HG02678 (cell line): ENCODE data around the gene EID2B.

Experiments
- ATAC-seq: cut with Tn5 transposase; IDR thresholded peaks from one replicate; pipeline ENCODE4 v1.9.1; 2021; ENCODE audit warnings: mild to moderate bottlenecking, moderate library complexity; ENCODE audit not compliant: unreplicated experiment

EID2B gene, protein sequence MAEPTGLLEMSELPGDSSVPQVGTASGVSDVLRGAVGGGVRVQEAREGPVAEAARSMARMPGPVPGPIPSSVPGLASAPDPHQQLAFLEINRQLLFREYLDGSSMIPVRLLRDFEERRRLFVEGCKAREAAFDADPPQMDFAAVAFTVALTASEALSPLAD

DNA sequence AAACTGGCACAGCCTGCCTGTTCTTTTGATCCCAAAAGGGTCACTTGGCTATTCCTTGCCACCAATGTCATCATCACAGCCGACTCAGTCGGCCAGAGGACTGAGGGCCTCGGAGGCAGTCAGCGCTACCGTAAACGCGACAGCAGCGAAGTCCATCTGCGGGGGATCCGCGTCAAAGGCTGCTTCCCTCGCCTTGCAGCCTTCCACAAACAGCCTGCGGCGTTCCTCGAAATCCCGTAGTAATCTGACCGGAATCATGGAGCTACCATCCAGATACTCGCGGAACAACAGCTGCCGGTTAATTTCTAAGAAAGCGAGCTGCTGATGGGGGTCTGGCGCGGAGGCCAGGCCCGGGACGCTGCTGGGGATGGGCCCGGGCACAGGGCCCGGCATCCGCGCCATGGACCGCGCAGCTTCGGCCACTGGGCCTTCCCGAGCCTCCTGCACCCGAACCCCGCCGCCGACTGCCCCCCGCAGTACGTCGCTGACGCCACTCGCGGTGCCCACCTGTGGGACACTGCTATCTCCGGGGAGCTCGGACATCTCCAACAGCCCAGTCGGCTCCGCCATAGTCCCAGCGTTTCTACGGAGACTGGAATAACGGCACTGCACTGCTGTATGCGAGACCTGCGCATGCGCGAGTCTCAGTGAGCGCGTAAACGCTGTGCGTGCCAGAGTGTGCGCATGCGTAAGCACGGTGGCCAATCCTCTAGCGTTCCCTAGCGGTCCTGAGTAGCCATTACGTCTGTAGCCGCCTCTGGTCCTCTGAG, at the start of gene EID2B:
EID2B (minus strand) TSS at position 620 of the 770 bp plus-strand sequence; CDS start at position 570, 50 bp downstream.
- ATAC-seq: peak; percentile 85

DNA sequence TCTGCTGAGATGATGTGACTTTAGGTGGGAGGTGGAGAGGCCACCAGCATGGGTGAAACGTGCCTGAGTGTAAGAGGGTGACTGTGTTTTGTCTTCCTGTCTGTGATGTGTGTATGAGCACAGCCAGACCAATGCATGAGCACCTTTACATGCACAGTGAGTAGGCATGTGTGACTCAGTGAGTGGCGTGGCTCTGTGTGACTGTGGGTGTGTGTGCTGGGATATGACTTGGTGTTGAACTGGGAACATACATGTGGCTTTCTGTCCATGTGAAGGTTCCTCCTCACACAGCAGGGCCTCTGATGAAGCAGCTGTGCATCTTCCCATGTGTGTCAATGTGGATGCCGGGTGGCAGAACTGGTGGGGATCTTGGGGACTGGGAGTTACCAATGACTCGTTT, 49.8 kb upstream of the EID2B start:
- ATAC-seq: no peak

DNA sequence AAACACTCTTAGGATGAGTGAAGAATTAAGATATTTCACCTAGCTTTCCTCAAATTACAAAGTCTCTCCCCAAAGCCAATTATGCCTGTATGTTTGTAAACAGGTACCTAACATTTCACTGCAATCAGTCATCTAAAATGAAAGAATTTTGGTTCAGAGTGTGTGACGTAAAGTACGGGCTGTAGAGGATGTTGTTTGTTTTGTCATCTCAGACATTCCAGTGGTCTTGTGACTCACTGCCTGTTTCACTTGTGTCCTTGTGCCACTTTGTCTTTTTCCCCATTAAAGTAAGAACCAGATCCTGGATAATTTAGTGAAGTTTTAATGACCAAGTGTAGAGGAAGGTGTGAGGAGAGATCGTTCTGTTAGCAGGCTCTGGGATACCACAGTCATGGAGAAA, 36.0 kb upstream of the EID2B start:
- no peak for ATAC-seq

DNA sequence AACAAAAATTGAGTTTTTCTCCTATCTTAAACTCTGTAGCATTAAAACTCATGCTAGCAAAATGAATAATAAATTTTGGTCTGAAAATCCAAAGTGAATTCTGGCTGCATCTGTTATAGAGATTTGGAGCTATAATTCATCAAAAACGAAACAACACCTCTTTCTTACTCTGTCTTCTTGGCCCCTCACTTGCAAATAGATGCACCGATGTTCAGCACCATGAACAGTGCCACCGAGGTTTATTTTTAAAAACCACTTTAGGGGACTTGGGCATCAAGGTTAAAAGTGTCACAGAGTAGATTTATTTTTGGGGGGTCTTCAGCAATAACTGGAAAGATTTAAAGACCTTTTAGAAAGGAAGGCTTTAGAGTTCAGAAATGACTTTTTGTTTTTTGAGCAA, 33.4 kb upstream of the EID2B start:
- no peak for ATAC-seq

DNA sequence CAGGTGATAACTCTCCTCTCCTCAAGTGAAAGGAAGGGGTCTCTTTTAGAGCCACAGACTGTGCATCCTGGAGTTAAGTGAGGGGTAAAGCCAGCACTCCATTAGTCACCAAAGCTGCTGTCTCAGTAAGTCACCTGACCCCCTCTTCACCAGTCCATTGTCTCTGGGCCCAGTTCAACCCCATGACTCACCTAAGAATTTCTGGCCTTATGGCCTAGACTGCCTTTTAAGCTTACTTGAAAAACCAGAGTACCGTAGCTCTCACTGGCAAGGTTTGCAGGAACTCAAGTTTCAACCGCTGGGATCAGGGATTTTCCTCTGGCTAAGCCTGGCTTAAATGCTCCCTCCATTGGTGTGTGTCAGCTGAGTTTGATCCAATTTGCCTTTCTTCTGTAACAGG, 30.8 kb upstream of the EID2B start:
- no peak for ATAC-seq

DNA sequence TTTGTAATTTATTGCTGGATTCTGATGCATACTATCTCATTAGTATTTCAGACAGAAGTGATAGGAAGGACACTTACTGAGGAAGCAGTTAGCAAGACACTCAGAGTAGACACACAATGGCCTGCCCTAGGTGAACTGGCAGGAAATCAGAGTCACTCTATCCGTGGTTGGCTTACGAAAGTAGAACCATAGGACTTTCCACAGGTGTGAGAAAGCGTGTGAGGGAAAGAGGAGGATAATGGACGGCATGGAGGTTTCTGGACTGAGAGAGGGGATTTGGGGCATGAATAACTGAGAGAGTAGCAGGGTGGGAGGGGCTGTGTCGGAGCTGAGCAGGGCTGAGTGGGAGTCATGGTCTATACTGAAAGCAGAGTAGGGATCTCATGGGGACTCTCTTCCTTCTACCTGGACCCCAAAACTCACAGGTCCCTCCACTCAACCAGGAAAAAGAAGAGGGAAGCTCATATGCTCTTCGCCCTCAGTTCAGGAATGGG, 26.0 kb upstream of the EID2B start:
- no peak for ATAC-seq

DNA sequence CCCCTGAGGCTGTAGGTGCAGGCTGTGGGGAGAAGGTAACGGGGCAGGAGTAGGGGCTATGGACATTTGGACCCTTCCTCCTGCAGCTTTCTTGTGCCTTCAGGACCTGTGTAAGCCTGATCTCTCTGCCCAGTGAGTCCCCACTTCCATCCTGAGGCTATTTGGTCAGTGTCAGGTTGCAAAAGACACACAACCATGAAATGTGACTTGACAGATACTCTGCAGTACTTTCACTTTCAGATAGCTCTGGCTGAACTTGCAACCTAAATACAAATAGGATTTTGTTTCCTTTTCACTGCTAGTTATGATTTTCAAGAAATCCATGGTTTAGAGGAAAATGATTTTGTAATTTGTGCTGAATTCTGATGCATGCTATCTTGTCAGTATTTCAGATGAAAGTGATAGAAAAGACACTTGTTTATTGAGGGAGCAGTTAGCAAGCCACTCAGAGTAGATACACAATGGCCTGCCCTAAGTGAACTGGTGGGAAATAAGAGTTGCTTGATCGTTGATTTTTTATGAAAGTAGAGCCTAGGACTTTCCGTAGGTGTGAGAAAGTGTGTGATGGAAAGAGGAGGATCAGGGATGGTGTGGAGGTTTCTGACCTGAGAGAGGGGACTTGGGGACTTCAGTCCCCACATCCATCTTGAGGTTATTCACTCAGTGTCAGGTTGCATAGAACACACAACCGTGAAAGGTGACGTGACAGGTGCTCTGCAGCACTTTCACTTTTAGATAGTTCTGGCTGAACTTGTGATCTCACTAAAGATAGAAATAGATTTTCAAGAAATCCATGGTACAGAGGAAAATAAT, 25.4 kb upstream of the EID2B start:
- ATAC-seq: no peak

DNA sequence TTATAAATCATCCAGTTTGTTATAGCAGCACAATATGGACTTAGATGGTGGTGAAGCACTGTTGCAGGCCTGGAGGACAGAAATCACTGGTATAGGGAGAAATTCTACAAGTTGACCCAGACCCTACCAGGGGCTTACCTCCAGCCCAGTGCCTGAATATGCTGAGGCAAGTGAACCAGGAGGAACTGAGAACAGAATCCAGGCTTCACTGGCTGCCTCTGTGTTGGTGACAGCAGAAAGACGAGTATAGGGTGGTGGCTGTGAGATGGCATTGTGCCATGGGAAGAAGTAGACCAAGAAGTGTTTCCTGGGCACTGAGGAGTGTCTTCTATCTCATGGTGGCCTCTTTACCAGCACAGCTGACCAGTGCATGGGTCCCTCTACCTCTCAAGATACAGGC, 23.2 kb upstream of the EID2B start:
- ATAC-seq: no peak

DNA sequence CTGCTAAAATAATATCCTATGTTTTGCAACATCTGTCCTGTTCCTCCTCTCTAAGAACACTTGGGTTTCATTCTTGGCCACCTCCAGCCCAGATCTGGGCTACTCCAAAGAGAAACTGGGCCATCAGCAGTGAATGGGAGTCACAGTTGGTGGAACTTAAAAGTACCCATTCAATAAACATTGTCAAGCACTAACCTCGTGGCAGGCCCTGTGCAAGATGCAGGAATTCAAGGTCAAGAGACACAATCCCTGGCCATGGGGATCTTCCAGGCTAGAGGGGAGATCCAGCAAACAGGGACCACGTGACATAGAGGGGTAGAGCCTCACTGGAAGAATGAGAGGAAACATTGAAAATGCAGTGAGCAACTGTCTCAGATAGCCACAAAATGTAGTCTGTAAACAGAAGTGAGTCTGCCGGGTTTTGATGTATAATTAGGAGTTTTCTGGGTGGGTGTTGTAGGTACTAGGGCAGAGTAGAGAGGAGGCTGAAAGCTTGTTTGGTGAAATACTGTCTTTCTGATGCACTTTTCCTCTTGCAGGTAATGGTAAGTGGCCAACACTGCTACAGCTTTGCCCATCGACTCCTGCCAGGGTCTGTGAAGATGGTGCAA, 22.2 kb upstream of the EID2B start:
- ATAC-seq: no peak

DNA sequence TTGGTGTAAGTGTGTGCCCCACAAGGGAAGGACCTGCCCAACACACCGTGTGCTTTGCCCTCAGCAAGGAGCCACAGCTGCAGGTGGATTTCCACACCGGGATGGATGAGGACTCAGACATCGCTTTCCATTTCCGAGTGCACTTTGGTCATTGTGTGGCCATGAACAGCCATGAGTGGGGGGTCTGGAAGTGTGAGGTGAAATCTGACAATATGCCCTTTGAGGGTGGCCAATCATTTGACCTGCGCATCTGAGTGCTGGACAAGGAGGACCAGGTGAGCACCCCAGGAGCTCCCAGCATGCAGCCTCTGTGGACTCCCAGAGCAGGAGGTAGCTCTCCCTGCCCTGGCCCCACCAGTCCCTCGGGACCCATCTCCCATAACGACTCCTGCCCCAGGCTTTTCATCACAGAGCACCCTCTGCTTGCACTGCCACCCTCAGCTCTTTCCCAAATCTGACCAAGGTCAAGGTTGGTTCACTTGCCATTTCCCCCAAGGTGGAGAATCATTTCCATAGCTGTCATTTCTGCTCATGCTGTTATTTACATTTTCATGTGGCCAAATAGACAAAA, 20.5 kb upstream of the EID2B start:
- no peak for ATAC-seq

DNA sequence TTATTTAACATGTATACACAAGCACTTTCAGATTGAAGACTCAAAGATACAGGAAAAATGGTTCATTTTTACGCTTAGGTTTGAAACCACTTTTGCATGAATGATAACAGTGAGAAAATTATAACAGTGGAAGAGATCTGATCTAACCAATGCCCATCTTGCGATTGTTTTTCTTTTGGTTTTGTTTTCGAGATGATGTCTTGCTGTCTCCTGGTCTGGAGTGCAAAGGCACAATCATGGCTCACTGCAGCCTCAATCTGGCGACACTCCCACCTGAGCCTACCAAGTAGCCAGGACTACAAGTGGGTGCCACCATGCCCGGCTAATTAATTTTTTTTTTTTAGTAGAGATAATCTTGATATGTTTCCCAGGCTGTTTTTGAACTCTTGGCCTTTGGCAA, 17.5 kb upstream of the EID2B start:
- no peak for ATAC-seq

DNA sequence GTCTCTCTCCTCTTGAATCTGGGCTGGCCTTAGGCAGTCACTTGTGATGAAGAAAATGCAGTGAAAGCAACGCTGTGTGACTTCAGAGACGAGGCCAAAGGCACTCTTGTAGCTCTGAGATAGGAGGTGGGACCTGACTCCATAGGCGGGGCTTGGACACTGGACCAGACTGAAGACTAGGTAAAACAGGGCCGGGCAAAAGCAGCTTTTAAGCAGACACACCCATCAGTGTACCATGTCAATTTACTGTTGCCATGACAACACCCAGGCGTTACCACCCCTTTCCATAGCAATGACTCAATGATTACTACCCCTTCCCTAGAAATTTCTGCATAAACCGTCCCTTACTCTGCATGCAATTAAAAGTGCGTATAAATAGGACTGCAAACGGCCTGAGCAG, 13.9 kb upstream of the EID2B start:
- ATAC-seq: no peak

DNA sequence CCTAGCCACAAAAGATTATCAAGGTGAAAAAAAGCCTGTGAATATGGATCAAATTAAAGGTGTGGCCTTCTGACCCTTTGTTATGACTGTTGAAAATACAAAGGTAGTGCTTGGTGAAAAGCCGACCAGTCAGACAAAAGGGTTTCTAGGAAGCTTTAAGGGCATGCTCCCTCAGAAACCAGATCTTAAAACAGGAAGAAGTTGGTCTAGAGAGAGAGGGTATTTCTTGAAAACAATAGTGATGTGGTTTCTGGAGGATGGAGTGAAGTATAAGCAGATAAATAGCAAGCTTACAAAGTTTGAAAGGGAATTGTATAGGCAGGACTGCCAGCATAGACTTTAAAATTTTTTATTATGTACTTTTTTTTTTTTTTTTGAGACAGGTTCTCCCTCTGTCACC, 12.3 kb upstream of the EID2B start:
- no peak for ATAC-seq

DNA sequence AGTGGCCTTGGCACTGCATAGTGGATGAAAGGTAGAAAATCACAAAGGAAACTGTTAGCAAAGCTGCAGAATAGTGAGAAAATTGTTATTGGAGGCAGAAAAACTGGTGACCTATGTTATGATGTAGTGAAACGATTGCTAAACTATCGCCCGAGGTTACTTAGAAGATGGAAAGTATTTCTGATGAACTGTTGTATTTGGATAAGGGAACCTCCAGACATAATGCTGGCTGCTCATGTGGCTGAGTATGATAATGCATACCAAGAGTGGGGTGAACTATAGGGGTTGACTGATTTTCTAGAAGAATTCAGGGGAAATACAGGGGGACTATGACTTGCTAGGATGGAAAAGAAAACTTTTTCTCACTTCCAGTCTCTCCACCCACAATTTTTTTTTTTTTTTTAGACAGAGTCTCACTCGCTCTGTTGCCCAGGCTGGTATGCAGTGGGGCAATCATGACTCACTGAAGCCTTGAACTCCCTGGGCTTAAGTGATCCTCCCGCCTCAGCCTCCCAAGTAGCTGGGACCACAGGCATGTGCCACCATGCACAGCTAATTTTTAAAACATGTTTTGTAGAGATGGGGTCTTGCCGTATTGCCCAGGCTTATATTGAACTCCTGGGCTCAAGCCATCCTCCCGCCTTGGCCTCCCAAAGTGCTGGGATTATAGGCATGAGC, 11.7 kb upstream of the EID2B start:
- ATAC-seq: no peak

DNA sequence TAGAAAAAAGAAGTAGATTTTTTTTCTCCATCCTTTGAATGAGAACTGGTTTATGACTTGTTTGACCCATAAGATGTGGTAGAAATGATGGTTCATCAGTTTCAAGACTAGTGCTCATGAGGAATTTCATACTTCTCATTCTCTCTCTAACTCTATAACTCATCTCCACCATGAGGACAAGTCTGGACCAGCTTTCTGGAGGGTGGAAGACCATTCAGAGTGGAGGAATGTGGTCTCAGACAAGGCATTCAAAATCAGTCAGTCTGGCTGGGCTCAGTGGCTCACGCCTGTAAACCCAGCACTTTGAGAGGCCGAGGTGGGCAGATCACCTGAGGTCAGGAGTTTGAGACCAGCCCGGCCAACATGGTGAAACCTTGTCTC, 10.8 kb upstream of the EID2B start:
- no peak for ATAC-seq

DNA sequence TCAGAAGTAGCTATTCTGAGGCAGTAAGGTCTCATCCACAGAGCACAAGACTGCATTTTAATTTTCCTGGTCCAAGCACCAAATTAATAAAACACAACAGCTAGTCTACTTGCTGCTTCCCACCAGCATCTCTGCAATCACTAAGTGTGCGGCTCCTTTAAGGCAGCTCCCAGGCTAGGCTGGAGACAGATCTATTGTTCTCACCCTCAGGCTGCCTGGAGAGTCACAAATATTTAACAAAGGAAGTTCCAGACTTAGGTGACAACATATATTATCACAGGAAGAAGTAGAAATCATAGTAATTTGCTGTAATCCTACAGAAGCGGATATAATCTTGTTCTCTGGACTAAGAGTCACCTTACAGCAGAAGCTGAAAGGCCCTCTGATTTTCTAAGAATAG, 9.6 kb upstream of the EID2B start:
- ATAC-seq: no peak

DNA sequence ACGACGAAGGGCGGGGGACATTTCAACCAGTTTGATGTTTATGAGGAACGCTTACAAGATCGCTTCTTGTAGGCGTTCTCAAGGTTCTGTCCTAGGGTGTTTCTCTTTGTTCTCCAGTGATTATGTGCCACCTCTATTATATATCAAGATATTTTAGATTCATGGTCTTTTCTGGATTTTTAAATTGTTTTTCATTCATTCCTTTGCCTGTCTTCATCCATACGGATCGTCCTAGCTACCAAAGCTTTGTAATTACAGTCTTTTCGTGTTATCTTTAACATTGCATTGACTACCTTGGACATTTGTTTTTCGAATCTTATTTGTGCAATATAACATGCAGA, 7.7 kb upstream of the EID2B start:
- ATAC-seq: no peak

DNA sequence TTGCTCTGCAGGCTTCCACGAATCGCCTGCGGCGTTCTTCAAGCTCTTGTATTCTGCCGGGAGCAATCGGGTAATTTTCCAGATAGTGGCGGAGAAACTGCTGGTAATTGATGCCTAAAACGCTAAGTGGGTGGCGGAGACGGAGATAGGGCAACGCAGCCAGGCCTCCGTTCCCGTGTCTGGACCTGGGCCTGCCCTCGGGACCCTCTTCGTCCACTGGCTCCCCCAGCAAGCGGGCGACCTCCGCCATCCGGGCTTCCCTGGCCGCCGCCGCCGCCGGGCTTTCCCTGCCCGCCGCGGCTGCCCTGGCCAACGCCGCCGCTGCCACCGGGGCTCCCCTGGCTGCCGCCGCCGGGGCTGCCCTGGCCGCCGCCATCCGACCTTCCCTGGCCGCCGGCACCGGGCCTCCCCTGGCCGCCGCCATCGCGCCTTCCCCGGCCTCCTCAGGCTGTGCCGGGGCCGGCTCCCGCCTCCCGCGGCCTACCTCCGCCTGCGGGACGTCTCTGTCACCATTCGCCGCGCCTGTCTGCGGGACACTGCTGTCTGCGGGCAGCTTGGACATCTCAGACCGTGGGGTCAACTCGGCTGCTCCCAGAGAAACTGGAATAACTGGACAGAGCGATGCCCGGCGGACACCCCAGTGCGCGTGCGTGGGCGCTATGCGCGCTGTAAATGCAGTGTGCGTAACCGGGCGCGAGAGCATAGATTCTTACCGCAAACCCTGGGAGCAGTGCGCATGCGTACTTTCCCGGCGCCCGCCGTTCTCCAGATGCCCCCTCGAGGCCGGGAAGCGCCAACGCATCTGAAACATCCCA, 7.1 kb upstream of the EID2B start, which contains the start of gene EID2:
EID2 (minus strand) TSS at position 644 of the 815 bp plus-strand sequence; CDS start at position 562, 82 bp downstream.
- ATAC-seq: peak; percentile 94

DNA sequence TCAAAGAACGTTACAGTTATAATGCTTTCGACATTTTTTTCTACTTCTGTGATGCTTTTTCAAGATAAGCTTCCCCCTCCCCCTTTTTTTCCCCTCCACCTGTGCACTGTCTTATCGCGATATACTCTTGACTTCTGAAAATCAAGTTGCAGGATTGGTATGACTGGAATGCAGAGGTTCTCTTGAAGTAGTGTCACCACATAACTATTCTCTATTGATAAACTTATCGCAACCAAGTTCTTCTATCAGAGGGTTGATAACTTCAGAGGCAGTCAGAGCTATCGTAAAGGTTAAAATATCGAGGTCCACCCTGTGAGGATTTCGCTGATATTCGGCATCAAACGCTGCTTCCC, 6.5 kb upstream of the EID2B start:
- ATAC-seq: no peak

DNA sequence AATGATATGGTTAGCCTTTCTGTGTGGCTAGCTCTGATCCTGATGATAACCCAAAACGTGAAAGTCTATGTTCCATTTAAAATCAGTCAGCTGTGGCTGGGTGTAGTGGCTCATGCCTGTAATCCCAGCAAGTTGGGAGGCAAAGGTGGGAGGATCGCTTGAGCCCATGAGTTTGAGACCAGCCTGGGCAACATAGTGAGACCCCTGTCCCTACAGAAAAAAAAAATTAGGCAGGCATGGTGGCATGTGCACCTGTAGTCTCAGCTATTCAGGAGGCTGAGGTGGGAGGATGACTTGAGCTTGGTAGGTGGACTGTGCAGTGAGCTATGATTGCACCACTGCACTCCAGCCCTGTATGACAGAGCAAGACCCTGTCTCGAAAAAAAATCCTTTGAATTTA, 1.1 kb upstream of the EID2B start:
- no peak for ATAC-seq
